ENCODE data around the gene ARHGAP23.
A peak's percentile ranks its signal among the peaks of the same experiment; 100 is the strongest.
"Not testable (repeated sequence)": the region's sequence is repeated elsewhere in the genome, so short reads cannot be mapped to it uniquely, and the experiment has no call there.

Gene ARHGAP23

DNA sequence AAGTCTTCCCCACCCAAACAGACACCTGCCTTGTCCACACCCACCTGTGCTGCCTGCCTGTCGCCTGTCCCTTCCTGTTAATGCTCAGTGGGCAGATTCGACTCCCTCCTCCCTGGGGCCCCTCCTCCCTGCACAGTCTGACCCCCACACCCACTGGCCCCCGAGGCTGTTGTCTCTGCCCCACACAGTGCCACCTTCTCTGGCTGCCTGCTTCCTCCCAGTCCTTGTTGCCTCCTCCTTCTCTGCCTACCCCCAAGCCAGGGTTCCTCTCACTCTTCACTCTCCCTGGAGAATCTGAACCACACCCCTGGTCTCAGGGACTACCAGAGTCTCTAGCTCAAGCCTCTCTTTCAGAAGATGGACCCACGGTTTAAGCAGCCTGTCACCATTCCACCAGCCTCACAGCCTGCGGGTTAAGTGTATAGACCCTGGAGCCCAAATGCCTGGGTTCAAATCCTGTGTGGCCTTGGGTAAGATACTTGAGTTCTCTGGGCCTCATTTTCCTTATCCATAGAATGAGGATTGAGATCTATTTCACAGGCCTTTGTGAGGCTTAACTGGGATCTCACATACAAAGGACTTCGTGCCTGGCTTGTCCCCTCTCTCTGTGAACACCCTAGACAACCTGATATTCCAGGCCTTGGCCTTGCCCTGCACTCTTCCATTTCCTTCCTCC, 3.8 kb upstream of the ARHGAP23 start:
- no peak for DNase-seq

DNA sequence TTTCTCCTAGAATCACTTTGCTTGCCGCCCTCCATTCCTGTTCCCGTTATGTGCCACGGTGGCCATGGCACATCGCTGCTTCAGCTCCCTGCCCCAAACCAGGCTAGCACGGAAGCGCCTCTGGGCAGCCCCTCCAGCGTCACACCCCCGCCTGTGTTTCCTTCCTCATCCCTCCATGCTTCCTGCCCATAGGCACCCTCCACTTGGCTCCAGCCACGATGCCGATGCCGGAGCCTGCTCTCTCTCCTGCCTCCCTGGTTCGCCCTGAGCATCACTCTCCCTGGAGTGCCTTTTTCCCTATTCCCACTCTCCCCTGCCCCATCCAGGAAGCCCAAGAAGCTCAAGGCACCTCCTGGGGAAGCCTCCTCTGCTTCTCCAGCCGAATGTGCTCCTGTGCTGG, 3.2 kb upstream of the ARHGAP23 start:
- DNase-seq, result no peak

DNA sequence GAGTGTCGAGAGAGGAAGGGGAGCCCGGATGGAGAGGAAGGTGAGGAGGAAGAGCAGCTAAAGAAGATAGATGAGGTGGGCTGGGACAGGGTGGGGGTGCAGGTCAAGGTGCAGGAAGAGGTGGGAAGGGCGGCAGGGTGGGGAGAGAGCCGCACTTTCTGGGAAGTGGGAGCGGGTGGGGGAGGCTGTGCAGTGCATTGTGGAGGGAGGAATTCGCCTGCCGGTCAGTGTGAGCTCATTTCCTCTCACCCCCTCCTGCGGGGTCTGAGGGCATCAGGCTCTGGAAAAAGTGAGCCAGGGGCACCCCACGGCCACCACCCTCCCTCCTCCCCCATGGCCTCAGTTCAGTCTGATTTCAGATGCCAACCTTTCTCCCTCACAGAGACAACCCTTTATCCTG, 2.5 kb upstream of the ARHGAP23 start:
- DNase-seq, result no peak

DNA sequence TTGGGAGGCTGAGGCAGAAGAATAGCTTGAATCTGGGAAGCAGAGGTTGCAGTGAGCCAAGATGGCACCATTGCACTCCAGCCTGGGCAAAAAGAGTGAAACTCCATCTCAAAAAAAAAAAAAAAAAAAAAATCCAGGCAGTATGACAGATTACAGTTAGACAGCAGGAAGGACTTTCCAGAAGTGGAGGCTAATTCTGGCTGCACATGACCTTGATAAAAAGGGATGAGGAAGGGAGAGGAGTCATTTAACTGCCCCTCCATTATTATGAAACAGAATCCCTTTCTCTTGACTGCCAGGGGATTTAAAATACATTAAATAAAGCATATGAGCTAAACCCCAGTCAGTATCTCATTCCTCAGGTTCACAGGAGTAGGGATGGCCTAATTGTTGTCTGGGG, 1.8 kb upstream of the ARHGAP23 start:
- no peak for DNase-seq

DNA sequence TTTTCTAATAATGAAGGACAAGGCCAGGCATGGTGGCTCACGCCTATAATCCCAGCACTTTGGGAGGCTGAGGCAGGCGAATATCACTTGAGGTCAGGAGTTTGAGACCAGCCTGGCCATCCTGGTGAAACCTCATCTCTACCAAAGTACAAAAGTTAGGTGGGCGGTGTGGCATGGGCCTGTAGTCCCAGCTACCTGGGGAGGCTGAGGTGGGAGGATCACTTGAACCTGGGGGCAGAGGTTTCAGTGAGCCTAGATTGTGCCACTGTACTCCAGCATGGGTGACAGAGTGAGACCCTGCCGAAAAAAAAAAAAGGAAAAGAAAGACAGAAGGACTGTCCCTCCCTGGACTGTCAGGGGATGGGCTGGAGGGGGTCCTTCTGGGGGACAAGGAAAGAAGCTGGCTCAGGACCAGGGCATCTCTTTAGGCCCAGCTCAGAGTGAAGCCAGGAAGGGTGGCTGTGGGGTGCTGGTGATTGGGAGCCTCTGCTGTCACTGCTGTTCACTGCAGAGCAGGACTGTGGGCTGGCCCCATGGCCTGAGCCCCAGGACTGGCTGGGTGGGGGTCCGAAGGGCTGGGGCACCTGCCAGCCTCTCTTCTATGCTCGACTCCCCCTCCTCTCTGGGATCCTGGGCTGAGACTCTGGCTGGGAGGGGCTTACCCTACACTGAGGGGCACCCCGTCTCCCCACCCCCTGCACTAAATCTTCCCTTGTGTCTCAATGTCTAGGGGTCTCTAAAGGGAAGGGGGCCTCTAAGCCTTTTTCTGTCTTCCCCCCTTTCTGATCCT, 909 bp upstream of the ARHGAP23 start:
- no peak for DNase-seq

DNA sequence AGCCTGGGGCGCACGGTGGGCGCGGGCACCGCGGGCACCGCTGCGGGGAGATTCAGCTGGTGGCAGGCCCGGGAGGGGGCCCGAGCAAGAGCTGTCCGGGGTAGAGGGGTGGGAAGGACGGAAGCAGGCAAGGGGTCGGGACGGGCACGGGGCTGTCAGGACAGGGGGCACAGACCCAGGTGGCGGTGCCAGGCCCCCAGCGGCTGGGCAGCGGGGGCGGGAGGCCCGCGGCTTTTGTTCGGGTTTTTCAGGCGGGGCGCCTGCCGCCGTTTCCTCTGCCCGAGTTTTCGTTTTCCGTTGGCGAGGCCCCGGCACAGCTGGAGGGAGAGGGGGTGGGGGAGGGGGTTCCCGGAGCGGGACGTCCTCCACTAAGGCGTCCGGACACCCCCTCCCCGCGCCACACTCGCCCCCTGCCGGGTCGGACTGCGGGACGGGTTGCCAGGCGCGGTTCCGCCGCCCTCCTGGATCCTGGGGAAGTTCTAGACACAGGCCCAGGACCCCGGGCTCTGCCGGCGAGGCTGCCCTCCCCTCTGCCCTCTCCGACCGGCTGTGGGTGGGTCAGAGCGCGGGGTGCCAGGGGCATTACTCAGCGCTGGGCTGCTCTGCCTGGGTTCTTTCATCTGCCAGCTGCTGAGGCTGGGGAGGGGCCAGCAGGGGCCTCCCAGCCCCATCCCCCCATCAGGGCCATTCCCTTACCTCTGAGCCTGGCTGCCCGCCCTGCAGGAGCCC, 543 bp downstream of the ARHGAP23 start:
- no peak for DNase-seq

DNA sequence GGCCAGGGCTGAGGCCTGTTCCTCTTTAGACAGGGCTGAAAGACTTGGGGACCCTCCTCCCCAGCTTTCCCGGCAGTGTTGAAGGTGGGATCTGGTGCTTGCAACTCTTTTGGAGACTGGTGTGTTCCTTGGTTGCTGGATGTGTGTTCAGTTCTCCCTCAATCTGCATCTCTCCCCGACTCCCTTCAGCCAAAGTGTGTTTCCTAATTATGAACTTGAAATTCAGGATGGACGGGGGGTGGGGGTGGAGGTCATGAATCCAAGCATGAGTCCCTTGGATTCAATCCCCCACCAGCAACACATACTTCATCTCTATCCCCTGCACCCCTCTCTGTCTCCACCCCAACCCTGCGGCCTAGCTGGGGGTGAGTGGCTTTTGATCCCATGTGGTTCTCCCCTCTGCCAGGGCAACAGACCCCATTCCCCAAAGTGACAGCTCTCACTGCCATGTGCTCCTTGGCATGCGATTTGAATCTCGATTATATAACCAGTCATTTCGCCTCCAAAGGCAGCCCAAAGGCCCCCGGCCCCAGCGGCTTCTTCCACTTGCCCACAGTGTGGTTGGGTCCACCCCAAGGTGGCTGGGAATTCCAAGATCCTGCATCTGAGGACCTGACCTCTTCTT, 1.3 kb downstream of the ARHGAP23 start:
- no peak for DNase-seq

DNA sequence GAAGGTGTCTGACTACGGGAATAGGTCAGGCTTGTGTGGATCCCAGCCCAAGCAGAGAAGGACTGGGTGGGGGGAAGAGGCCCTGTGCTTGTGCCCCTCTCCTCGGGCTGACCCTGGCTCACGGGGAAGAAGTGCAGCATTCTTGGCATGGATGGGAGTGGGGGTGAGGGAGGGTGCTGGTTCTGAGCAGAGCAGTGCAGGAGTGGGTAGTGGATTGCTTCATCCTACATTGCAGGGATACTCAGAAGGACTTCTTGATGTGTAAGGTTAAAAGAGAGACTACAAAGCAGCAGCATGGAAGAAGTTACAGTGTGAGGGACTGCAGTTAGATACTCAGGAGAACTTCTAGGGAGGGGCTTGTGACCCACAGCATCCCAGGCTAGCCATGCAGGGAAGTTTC, 2.1 kb downstream of the ARHGAP23 start:
- no peak for DNase-seq

DNA sequence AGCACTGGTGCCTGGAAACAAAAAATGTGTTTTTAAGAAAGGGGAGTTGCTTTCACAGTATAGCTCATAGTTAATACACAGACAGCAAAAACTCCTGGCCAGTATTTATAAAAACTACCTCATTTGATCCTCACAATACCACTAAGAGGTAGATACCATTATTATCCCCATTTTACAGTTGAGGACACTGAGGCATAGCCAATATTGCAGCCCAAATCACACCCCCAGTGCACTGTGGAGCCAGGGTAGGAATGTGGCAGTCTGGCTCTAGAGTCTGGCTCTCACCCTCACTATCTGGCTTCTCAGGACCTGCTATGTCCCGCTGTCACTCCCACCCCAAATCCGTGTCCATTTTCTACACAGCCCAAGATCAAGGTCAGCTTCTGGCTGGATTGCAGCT, 2.6 kb downstream of the ARHGAP23 start:
- no peak for DNase-seq

DNA sequence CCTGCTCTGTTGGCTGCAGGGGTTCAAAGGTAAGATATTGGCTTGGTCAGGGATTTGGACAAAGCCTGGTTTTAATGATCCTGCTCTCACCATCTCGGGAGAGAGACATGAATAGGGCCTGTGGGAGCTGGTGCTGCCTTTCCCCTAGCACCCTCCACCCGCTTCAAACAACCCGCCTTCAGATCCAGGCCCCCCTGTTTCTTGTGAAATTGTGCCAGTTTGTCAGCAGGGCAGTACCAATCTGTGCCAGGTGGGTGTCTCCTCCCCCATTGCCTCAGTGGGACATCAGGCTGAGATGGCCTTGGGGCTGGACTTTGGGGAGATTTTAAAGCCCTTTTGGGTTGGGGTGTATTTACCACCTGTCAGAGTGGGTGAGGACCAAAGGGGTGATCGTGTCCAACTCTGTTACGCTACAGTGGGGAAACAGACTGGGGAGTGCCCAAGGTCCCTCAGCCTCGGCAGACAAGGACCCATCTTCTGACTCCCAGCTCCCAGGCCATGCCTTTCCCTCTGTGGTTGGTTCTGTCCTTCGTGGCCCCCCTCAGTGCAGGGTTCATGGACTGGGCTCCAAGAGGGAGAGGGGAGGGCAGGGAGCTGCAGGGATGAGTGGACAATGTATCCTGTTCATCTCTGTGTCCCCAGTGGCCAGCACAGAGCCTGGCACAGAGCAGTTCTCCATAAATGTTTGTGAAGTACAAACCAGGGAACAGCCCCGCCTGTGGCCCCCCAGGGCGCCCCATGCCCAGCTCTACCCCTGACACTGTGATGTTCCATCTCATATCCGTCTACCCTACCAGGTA, 3.3 kb downstream of the ARHGAP23 start:
- DNase-seq, result no peak

DNA sequence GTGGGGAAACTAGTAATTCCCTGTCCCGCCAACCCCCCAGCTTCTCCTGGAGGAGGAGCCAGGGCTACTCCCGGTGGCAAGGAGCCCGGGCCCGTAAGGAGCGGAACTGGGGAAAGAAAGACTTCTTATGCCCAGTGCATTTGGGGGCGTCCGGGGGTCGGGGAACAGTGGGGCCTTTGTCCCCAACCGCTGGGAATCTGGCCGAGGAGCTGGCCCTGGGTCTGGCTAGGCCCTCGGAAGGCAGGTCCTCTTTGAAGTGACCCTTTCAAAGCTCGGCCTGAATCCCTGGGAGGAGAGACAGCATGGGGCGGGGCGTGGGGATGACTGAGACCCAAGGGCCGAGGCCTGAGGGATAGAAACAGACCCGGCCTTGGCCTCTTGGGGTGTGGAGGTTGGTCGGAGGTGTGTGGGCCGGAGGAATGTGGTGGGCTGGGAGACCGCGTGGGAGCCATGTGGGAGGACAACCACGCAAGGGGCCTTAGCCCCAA, 6.0 kb downstream of the ARHGAP23 start:
- DNase-seq, result no peak

DNA sequence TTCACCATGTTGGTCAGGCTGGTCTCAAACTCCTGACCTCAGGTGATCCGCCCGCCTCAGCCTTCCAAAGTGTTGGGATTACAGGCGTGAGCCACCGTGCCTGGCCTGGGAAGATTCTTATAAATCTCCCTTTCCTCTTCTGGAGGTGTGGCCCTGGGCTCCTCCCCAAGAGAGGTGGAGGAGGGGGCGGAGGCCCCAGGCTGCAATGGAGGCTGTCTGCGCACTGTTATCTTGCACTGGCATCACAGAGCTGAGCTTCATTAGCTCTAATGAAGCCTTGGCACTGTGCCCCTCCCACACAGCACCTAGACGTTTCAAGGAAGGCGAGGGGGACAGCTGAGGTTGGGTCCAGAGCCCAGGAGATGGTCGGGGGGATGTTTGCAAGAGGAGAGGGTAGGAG, 7.5 kb downstream of the ARHGAP23 start:
- DNase-seq, result no peak

DNA sequence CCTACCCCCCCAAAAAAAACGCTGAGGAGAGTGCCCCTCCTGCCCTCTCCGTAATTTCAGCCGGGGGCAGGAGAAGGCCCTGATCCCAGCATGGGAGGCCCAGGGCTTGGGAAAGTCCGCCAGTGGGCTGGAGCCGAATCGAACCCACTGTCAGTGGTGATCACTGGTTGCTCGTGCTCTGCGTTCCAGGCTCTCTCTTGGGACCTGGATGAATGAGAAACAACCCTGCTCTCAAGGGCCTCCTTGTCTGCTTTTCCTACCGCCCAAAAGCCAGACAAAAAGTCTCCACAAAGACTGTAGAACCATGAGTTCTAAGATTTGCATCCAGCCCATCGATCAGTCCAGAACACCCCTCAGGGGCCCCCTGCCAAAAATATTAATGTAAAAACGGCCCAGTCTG, 8.1 kb downstream of the ARHGAP23 start:
- no peak for DNase-seq

DNA sequence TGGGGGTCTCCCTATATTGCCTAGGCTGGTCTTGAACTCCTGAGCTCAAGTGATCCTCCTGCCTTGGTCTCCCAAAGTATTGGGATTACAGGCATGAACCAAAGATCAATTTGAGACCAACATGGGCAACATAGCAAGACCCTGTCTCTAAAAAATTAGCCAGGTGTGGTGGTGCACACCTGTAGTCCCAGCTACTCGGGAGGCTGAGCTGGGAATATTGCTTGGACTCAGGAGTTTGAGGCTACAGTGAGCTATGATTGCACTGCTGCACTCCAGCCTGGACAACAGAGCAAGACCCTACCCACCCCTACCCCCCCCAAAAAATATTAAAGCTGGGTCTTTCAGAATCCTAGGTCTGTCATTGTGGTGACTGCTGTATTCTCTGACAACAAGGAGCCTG, 9.0 kb downstream of the ARHGAP23 start:
- not testable (repeated sequence) for DNase-seq

DNA sequence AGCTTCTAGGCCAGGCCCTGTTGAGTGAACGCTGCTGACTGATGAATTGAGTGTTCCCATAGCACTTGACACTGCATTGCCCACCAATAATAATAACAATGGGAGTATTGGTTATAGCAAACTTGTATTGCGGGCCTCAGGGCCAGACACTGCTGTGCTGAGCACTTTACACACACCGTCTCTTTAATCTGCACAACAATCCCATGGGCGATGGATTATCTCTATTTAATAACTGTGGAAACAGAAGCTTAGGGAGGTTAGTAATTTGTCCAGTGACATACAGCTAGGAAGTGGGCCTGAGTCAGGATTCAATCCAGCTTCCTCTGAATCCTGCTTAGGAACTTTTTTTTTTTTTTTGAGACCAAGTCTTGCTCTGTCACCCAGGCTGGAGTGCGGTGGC, 11.2 kb downstream of the ARHGAP23 start:
- DNase-seq, result no peak

DNA sequence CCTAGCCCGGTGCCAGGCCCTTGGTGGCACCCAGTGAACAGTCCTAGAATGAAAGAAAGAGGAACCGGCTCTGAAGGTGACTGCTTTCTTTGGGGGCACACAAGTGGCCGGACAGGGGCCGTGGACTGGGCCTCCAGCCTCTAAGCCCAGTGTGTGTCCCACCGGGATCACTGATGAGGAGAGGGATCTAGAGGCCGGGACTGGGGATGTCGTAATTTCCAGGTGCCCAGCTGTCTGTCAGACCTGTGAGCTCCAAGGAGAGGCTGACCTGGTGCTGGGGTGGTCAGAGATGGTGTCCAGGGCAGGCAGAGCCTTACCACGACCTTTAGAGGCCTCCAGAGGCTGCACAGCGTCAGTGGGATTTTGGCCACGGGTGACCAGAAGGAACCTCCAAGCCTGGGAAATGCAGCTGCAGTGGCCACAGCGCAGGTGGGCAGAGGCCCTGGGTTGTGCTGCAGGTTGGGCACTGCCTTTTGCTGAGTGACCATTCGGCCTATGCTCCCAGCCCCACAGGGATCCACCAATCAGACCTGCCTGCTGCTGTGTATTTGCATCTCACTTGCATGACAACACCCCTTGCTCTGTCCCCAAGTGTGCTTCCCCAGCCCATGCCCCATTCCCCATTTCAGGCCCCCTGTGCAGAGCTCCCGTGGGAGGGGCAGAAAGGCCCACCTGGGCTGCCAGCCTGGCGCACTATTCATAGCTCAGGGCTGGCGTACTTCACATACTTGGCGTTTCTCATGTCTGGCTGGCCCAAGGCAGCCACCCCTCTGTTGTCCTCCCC, 12.5 kb downstream of the ARHGAP23 start:
- no peak for DNase-seq

DNA sequence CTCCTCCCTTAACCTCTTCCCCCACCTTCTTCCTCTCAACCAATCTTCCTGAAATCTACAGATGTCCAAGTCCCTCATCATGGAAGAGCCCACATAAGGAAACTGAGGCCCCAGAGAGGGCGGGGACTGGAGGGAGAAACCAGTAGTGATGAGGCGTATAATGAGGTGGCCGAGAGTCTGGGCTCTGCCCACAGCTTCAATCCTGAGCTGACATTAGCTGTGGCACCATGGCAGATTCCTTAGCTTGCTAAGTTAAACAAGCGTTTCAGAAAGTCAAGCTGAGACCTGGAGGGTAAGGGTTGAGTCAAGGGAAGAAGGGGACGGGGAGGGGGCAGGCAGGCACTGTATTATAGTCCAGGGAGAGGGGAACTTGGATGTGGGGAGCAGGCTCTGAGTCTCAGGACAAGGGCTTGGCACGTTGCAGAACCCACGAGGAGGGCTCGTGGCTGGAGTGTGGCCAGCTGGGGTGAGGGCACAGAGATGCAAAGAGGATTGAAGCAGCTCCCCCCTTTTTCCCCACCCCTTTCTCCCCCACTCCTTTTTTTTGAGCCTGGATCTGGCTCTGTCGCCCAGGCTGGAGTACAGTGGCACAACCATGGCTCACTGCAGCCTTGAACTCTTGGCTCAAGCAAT, 13.3 kb downstream of the ARHGAP23 start:
- no peak for DNase-seq

DNA sequence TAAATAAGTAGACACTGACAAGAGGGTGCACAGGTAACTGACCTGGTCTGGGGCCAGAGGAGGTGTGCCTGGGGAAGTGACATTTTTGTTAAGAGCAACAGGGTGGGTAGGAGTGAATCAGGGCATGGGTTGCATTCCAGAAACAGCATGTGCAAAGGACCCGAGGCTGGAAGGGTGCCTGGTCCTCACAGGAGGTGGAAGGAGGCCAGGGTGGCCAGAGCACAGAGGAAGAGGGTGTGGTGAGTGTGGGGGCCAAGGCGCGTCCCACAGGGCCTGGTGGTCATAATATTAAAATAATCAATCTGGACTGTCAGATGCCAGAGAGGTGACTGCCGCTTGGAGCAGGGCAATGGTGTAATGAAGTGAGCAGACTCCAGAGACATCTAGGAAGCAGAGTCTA, 14.3 kb downstream of the ARHGAP23 start:
- DNase-seq, result no peak

DNA sequence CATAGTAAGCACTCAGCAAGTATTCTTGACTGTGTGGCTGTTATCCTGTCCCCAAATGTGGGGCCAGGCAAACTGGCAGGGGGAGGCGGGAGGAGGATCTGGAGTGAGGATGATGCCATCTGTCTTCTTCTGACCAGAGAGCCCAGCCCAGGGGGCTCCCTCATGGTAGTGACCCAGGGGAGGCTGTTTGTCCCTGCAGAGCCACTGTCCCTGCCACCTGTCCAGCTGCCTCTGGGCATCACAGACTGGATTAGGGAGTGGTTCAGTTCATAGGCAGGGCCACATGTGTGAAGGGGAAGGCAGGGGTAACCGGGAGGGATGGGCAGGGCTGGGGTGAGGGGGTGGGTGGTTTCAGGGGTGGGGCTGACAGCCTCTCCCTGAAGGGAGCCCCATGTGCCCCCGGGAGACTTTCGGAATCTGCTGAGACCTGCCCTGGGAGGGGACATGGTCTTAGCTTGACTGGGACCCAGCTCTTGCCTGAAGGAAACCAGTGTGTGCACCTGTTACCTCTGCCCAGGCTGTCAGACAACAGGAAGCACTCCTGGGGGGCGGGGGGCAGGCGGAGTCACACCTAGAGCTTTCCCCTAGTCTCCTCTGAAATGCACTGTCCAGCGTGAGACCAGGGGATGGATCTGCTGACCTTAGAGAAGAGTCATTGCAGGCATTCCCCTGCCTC, 15.2 kb downstream of the ARHGAP23 start:
- no peak for DNase-seq

DNA sequence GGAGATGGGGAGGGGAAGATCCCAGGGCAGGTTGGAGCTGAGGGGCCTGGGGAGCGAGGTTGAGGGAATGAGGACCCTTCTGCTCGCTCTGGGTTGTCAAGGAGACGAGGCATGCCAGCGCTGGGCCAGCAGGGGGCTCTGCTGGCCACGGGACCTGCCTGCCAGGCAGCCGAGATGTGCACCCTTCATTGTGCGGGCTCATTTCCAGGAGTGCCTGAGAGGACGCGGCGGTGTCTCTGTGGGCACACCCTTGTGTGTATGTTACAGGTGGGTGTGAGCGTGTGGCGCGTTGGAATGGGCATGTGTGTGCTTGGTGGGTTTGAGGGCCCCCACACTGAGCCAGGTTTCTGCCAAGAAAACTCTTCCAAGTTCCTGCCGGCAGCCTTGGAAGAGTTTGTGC, 15.9 kb downstream of the ARHGAP23 start:
- peak; percentile 73 for DNase-seq

All from NCI-H1436 treated with DMSO at 0.1 percent for 48 hours (cell line).